ENCODE measurements around the gene PKLR.
A peak's percentile ranks its signal among the peaks of the same experiment; 100 is the strongest.
"Not testable (repeated sequence)": the region's sequence is repeated elsewhere in the genome, so short reads cannot be mapped to it uniquely, and the experiment has no call there.

The PKLR gene

DNA sequence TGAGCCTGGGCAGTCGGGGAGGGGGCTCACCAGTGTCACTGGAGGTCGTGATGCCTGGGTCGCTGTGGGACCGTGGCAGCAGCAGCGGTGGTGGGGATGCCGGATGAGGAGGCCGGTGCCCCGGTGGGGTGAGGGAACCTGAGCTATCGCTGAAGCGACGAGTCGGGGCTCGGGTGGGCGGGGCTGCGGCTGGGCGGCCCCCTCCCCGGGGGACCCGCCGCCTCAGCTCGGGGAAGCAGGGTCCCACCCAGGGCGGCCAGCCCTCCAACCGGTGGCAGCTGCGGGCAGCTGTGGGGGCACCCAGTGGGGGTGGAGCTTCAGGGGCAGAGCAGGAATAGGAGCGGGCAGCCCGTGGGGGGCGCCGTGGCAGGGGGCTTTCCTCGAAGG, 51.0 kb downstream of the PKLR start:
- Histone ChIP-seq H3K4me3 (ENCODE audit: low read length) (peak overlapping the region; percentile 71), H3K27me3 (ENCODE audit: control insufficient read depth, low read length) (no peaks in the 10 kb centered on the region), H4K20me1 (ENCODE audit: control insufficient read depth, insufficient read depth, low read depth, low read length) (no peaks in the 10 kb centered on the region), H3F3A (ENCODE audit: control insufficient read depth, insufficient read depth) (peaks cover 6% of the 10 kb centered on the region; the same call in 1 of the 2 replicates), H3K4me2 (ENCODE audit: low read length) (peak overlapping the region; percentile 64), H3K36me3 (ENCODE audit: control insufficient read depth, low read length) (peaks cover 13% of the 10 kb centered on the region; the same call in 1 of the 2 replicates), H3K9me3 (ENCODE audit: control insufficient read depth, insufficient read depth, low read length) (no peaks in the 10 kb centered on the region), H3K4me1 (ENCODE audit: control insufficient read depth, low read length) (peaks cover 34% of the 10 kb centered on the region), H3K79me2 (ENCODE audit: control insufficient read depth, low read length) (peaks cover 13% of the 10 kb centered on the region), H3K9me2 (replicated peaks; ENCODE audit: control insufficient read depth, low read length) (no peaks in the 10 kb centered on the region), H3K27ac (ENCODE audit: low read depth, low read length) (no peak overlapping the region)
- no peak for TF ChIP-seq EZH2phosphoT487 (IDR thresholded peaks at IDR 0.05; ENCODE audit: borderline replicate concordance, low read length)
- no peak for TF ChIP-seq CTCF (IDR thresholded peaks at IDR 0.05; ENCODE audit: low read depth, low read length, poor library complexity, severe bottlenecking)

GRCh38 chr1:155247667-155248553, 53.3 kb downstream of the PKLR start:
- peaks cover 20% of the 10 kb centered on the region for H3K36me3 ChIP-seq (ENCODE audit: control insufficient read depth, low read length)
- no peaks in the 10 kb centered on the region for H3K9me3 ChIP-seq (ENCODE audit: control insufficient read depth, insufficient read depth, low read length)
- H3K27ac ChIP-seq (ENCODE audit: low read depth, low read length) = no peak overlapping the region
- no peaks in the 10 kb centered on the region for H3K9me2 ChIP-seq (replicated peaks; ENCODE audit: control insufficient read depth, low read length)
- H3K4me3 ChIP-seq (ENCODE audit: low read length) = no peak overlapping the region
- no peak overlapping the region for H3K4me2 ChIP-seq (ENCODE audit: low read length)
- H3K79me2 ChIP-seq (ENCODE audit: control insufficient read depth, low read length) = peaks cover 12% of the 10 kb centered on the region
- no peak for TF ChIP-seq EZH2phosphoT487 (IDR thresholded peaks at IDR 0.05; ENCODE audit: borderline replicate concordance, low read length)
- TF ChIP-seq CTCF (IDR thresholded peaks at IDR 0.05; ENCODE audit: low read depth, low read length, poor library complexity, severe bottlenecking) = no peak
- no peaks in the 10 kb centered on the region for H4K20me1 ChIP-seq (ENCODE audit: control insufficient read depth, insufficient read depth, low read depth, low read length)
- peaks cover 6% of the 10 kb centered on the region; the same call in 1 of the 2 replicates for H3F3A ChIP-seq (ENCODE audit: control insufficient read depth, insufficient read depth)
- no peaks in the 10 kb centered on the region for H3K27me3 ChIP-seq (ENCODE audit: control insufficient read depth, low read length)
- H3K4me1 ChIP-seq (ENCODE audit: control insufficient read depth, low read length) = peaks cover 28% of the 10 kb centered on the region

DNA sequence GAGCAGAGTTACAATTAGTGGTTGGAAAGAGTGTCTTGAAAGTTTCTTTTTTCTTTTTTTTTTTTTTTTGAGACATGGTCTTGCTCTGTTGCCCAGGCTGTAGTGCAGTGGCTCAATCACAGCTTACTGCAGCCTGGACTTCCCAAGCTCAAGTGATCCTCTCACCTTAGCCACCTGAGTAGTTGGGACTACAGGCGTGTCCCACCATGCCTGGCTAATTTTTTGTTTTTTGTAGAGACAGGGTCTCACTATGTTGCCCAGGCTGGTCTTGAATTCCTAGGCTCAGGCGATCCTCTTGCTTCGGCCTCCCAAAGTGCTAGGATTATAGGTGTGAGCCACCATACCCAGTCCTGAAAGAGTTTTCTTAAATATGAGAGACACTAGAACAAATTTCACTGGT, 54.4 kb downstream of the PKLR start:
- H3K36me3 ChIP-seq (ENCODE audit: control insufficient read depth, low read length) = peaks cover 21% of the 10 kb centered on the region
- not testable (repeated sequence) for H3K9me2 ChIP-seq (replicated peaks; ENCODE audit: control insufficient read depth, low read length); H3K9me3 ChIP-seq (ENCODE audit: control insufficient read depth, insufficient read depth, low read length); H4K20me1 ChIP-seq (ENCODE audit: control insufficient read depth, insufficient read depth, low read depth, low read length); H3K27me3 ChIP-seq (ENCODE audit: control insufficient read depth, low read length); H3K4me3 ChIP-seq (ENCODE audit: low read length); H3K27ac ChIP-seq (ENCODE audit: low read depth, low read length); H3F3A ChIP-seq (ENCODE audit: control insufficient read depth, insufficient read depth); H3K4me2 ChIP-seq (ENCODE audit: low read length)
- H3K79me2 ChIP-seq (ENCODE audit: control insufficient read depth, low read length) = peaks cover 22% of the 10 kb centered on the region
- H3K4me1 ChIP-seq (ENCODE audit: control insufficient read depth, low read length) = peaks cover 38% of the 10 kb centered on the region

DNA sequence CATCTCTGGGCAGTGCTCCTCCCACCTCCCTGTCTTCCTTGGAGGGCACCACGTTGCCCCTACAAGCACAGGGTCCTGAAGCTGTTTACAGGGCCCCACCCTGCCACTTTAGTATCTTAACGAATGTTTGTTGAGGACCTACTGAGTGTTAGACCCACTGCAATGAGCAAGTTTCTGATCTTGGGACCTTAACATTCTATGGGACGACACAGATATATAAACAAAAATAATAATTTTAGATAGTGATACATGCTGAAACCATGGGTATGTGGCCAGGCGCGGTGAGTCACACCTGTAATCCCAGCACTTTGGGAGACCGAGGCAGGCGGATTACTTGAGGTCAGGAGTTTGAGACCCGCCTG, 56.1 kb downstream of the PKLR start:
- Histone ChIP-seq H3F3A (ENCODE audit: control insufficient read depth, insufficient read depth) (peaks cover 5% of the 10 kb centered on the region; the same call in 1 of the 2 replicates), H4K20me1 (ENCODE audit: control insufficient read depth, insufficient read depth, low read depth, low read length) (no peaks in the 10 kb centered on the region), H3K4me2 (ENCODE audit: low read length) (peak overlapping the region; percentile 97), H3K9me2 (replicated peaks; ENCODE audit: control insufficient read depth, low read length) (no peaks in the 10 kb centered on the region), H3K36me3 (ENCODE audit: control insufficient read depth, low read length) (peaks cover 14% of the 10 kb centered on the region), H3K27me3 (ENCODE audit: control insufficient read depth, low read length) (no peaks in the 10 kb centered on the region), H3K27ac (ENCODE audit: low read depth, low read length) (peak overlapping the region; percentile 71), H3K4me1 (ENCODE audit: control insufficient read depth, low read length) (peaks cover 41% of the 10 kb centered on the region), H3K9me3 (ENCODE audit: control insufficient read depth, insufficient read depth, low read length) (no peaks in the 10 kb centered on the region), H3K4me3 (ENCODE audit: low read length) (peak overlapping the region; percentile 84), H3K79me2 (ENCODE audit: control insufficient read depth, low read length) (peaks cover 26% of the 10 kb centered on the region)
- no peak for TF ChIP-seq EZH2phosphoT487 (IDR thresholded peaks at IDR 0.05; ENCODE audit: borderline replicate concordance, low read length)

Data from DOHH2 (cell line).